Esophagus (tissue), 2 donors: ENCODE data around the gene AMZ2. TPM values are rescaled to one million over a fixed set of nuclear protein-coding genes. Genes with fewer than 3 reads are reported as not detected.
"Not testable (repeated sequence)": the region's sequence is repeated elsewhere in the genome, so short reads cannot be mapped to it uniquely, and the experiment has no call there.

Experiments
- H3K27ac ChIP-seq, 2 donors: one replicate each; pipeline ENCODE4 v1.5.1; 2013; ENCODE audit warnings: low read depth in 2 of 2, mild to moderate bottlenecking in 2 of 2, inconsistent platforms in 1 of 2, low read length in 1 of 2, moderate library complexity in 1 of 2
- H3K27me3 ChIP-seq, 2 donors: one replicate each; pipeline ENCODE4 v1.6.1; 2013; ENCODE audit warnings: low read length in 2 of 2, control low read depth in 1 of 2, mild to moderate bottlenecking in 1 of 2; ENCODE audit not compliant: insufficient read depth in 2 of 2, control insufficient read depth in 1 of 2
- H3K36me3 ChIP-seq, 2 donors: one replicate each; pipeline ENCODE4 v1.6.1; 2013; ENCODE audit warnings: low read length in 1 of 2; ENCODE audit not compliant: control insufficient read depth in 2 of 2, insufficient read depth in 2 of 2
- H3K4me1 ChIP-seq, 2 donors: one replicate each; pipeline ENCODE4 v1.6.1; 2013; ENCODE audit warnings: low read length in 1 of 2; ENCODE audit not compliant: control insufficient read depth in 2 of 2, insufficient read depth in 2 of 2
- H3K4me3 ChIP-seq, 2 donors: one replicate each; pipeline ENCODE4 v1.5.1; 2013; ENCODE audit warnings: low read length in 2 of 2, mild to moderate bottlenecking in 2 of 2, low read depth in 1 of 2, moderate library complexity in 1 of 2
- H3K9me3 ChIP-seq, 2 donors: one replicate each; pipeline ENCODE4 v1.6.1; 2013; ENCODE audit warnings: mild to moderate bottlenecking in 2 of 2, low read depth in 1 of 2, low read length in 1 of 2, moderate library complexity in 1 of 2; ENCODE audit not compliant: control insufficient read depth in 2 of 2, insufficient read depth in 1 of 2
- WGBS, 2 donors: extraction: QIAGEN DNeasy Blood & Tissue Kit; methylation state at CpG; one replicate each; pipeline ENCODE4 v1.1.7; 2013; 5-methylcytosine and 5-hydroxymethylcytosine counted together
- polyA plus RNA-seq, 2 donors: library from polyadenylated mRNA; stranded (reverse); fragments of 200-250 nt; gene quantifications; one replicate each; pipeline ENCODE4 v1.2.3, GENCODE V29; 2013
- donor health status: healthy with polysubstance abuse.
- donor health status: Bipolar disorder and iron deficiency.

The AMZ2 gene
- polyA plus RNA-seq, 2 donors = 32.2 to 37.7 TPM

DNA sequence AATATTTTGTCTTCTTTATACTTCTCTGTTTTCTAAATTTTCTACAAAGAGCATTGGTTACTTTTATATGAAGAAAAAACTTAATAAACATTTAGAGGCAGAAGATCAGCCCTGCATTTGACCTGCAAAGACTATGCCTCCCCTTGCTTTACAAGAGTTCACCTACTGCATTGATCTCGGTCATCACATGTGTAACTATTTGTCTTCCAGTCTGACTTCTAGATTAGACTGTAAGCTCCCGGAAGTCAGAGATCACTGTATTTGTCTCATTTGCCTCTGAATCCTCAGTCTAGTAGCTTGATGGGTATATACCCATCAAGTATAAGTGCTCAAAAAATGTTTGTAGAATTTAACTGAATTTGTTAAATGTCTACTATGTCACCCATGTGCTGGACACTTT lies 27.7 kb upstream of the AMZ2 start:
- not testable (repeated sequence) for H3K27ac ChIP-seq, H3K27me3 ChIP-seq, H3K9me3 ChIP-seq, H3K4me3 ChIP-seq, H3K4me1 ChIP-seq, H3K36me3 ChIP-seq
- 71 to 90% methylated on average over 2 of the region's 2 CpGs for WGBS, 2 donors

DNA sequence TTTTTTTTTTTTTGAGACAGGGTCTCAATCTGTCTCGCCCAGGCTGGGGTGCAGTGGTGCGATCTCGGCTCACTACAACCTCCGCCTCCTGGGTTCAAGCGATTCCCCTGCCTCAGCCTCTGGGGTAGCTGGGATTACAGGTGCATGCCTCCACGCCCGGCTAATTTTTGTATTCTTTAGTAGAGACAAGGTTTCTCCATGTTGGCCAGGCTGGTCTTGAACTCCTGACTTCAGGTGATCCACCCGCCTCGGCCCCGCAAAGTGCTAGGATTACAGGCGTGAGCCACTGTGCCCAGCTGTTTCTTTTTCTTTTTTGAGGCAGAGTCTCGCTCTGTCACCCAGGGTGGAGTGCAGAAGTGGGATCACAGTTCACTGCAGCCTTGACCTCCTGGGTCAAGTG lies 27.1 kb upstream of the AMZ2 start:
- H3K27ac ChIP-seq, H3K4me3 ChIP-seq, H3K9me3 ChIP-seq, H3K36me3 ChIP-seq, H3K4me1 ChIP-seq, H3K27me3 ChIP-seq: not testable (repeated sequence)
- WGBS, 2 donors = 93 to 96% methylated on average over 12 of the region's 12 CpGs

DNA sequence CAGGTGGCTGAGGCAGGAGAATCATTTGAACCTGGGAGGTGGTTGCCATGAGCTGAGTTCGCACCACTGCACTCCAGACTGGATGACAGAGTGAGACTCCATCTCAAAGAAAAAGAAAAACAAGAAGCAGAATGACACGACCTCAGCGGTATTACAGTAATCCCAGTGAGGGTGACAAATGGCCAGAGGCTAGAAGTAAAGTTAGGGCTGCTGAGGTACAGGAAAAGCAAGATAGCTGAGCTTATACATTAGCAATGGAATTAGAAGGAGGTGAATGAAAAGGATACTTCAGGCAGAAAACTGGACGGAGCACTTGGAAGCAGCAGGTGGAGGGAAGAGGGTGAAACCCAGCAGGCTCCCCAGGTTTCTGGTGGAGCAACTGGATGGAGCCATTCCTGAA lies 26.1 kb upstream of the AMZ2 start:
- Histone ChIP-seq H3K9me3 (no peaks in the 10 kb centered on the region), H3K4me1 (no peaks in the 10 kb centered on the region), H3K36me3 (no peaks in the 10 kb centered on the region), H3K27me3 (no peaks in the 10 kb centered on the region), H3K4me3 (no peak overlapping the region), H3K27ac (no peak overlapping the region)
- 64 to 81% methylated on average over 4 of the region's 4 CpGs for WGBS, 2 donors

DNA sequence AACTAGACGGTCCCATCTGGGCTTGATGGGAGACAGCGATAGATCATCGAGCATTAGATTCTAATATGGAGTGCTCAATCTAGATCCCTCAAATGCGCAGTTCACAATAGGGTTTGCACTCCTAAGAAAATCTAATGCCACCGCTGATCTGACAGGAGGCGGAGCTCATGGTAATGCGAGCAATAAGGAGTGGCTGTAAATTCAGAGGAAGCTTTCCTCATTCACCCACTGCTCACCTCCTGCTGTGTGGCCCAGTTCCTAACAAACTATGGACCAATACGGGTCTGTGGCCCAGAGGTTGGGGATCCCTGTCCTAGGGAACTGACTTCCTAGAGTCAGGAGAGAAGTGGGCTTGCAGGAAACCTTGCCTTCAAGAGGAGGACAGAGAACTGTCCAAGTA lies 25.2 kb upstream of the AMZ2 start:
- Histone ChIP-seq H3K36me3 (no peaks in the 10 kb centered on the region), H3K27me3 (no peaks in the 10 kb centered on the region), H3K4me3 (no peak overlapping the region), H3K4me1 (no peaks in the 10 kb centered on the region), H3K9me3 (no peaks in the 10 kb centered on the region), H3K27ac (peak overlapping the region in 1 of 2 donors; percentile 4)
- 85 to 94% methylated on average over 8 of the region's 8 CpGs for WGBS, 2 donors

DNA sequence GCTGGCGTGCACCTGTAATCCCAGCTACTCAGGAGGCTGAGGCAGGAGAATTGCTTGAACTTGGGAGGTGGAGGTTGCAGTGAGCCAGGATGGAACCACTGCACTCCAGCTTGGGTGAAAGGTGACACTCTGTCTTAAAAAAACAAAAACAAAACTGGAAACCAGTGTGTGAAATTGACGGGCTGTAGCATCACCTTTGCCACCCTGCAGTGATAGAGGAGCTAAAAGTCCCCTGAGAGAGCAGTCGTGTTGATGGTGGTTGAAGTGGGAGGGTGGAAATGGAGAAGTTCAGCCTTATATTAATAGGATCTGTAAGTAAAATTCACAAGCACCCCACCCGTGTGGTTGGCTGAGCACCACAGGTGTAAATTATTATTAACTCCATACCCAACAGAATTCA lies 22.8 kb upstream of the AMZ2 start:
- H3K36me3 ChIP-seq, H3K27ac ChIP-seq, H3K4me3 ChIP-seq, H3K9me3 ChIP-seq, H3K27me3 ChIP-seq, H3K4me1 ChIP-seq: not testable (repeated sequence)
- WGBS, 2 donors = 77 to 85% methylated on average over 4 of the region's 4 CpGs

DNA sequence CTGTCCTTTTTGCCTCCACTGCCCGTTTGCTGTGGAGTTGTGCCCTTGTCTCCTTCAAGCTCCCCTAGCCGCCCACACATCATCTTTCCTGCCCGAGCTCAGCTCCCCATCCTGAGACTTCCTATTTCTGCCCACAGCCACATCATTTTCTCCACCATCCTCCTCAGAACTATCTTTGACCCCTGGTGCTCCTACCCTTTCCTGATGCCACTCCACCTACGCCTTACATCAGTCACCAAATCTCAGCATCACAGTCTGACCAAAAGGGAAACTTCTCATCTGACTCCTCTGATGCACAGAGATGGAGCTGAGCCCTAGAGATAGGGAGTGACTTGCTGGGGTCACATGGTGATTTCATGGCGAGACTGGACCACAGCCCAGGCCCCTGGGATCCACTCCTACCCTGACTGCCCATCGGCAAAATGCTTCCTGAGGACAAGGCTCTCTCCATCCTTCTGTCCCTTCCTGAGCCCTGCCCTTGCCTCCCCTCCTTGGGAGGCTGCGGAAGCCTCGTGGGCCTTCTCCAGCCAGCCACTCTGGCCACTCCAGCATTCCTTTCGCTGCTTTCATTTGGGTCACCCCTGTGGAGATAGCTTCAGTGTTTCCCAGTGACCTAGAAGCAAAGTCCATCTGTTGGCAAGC lies 19.7 kb upstream of the AMZ2 start:
- not testable (repeated sequence) for H3K9me3 ChIP-seq, H3K4me3 ChIP-seq, H3K27me3 ChIP-seq, H3K36me3 ChIP-seq, H3K4me1 ChIP-seq
- peak overlapping the region in 1 of 2 donors; percentile 87 for H3K27ac ChIP-seq
- 85% methylated on average over 9 of the region's 9 CpGs for WGBS, 2 donors

DNA sequence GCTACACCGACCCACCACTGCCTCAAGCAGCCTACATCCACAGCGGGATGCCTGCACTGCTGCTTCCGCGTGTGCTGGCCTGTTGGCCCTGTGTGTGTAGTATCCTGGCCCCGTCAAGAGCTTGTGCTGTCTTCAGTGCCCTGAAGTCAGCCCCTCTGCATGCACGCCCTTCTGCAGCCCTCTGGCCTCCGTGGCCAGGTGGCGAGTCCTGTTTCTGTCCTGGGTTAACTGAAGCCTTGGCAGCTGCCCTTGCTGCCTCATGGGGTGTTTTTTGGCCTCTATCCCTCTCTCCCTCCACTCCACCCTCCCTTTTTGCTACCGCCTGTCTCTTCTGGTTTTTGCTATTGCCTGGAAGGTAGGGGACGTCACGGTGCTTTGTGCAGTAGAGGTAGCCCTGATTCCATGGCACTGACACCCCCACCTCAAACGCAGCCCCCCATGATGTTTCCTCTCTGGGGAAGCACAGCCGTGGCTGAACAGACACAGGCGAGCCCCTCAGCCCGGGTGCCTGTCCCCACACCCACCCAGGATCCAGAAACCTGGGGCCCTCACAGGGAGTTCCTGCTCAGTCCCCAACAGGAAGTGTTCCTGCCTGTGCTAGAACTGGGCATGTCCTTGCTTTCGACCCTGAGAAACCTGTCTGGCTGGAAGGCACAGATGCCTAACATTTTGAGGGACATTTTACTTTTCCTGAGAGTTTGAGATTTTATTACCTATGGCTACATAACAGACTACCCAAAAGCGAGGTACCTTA lies 18.8 kb upstream of the AMZ2 start:
- Histone ChIP-seq H3K27ac (peak overlapping the region; percentile 23 to 87), H3K4me3 (no peak overlapping the region), H3K4me1 (peaks cover 0 to 7% of the 10 kb centered on the region in 2 donors), H3K9me3 (no peaks in the 10 kb centered on the region), H3K36me3 (no peaks in the 10 kb centered on the region), H3K27me3 (no peaks in the 10 kb centered on the region)
- 58 to 69% methylated on average over 15 to 17 of the region's 17 CpGs for whole genome bisulfite sequencing, 2 donors

DNA sequence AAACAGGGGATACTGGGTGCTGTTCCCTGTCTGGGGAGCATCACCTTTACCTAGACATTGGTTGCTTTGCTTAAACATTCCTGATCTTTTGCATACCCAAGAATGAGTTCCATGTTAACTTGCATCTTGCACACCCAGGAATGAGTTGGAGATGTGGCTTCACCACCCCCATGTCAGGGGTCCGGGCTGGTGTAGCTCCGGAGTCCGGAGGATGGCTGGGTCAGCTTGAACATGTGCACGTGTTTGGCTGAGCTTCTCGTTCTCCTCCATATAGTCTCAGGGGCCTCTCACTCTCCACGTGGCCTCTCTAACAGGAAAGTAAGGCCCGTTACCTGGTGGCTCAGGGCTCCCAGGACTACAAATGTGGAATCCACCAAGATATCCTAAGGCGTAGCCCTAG lies 18.2 kb upstream of the AMZ2 start:
- Histone ChIP-seq H3K36me3 (no peaks in the 10 kb centered on the region), H3K9me3 (no peaks in the 10 kb centered on the region), H3K27me3 (no peaks in the 10 kb centered on the region), H3K27ac (no peak overlapping the region), H3K4me3 (no peak overlapping the region), H3K4me1 (peaks cover 0 to 7% of the 10 kb centered on the region in 2 donors)
- WGBS, 2 donors = 88 to 92% methylated on average over 8 of the region's 8 CpGs

DNA sequence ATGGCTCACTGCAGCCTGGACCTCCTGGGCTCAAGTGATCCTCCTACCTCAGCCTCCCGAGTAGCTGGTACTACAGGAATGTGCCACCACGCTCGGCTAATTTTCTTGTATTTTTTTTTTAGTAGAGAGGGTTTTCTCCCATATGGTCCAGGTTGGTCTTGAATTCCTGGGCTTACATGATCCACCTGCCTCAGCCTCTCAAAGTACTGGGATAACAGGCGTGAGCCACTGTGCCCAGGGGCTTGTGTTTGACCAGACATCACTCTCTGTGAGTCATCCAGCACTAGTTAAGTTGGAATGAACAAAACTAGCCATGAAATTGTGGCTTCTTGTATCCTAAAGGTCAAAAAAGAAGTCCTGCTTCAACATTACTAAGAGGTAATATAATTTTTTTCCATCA lies 16.7 kb upstream of the AMZ2 start:
- H3K27me3 ChIP-seq, H3K27ac ChIP-seq, H3K36me3 ChIP-seq, H3K4me3 ChIP-seq, H3K4me1 ChIP-seq, H3K9me3 ChIP-seq: not testable (repeated sequence)
- 91 to 92% methylated on average over 4 of the region's 4 CpGs for WGBS, 2 donors

DNA sequence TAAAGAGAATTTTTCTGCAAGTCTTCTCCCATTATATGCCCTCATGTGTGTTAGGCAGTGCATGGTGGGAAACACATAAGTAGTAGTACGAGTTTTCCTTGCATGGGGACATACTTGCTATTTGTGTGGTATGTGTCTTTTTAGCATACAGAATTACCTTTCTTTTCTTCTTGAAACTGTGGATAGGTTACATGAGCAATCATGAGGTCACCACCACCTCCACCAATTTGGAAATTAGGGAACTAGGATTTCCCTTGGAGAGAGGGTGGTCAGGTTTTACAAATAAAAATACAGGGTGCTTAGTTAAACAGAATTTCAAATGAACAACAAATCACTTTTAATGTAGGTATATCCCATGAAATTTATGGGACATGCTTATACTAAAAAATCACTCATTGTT lies 16.3 kb upstream of the AMZ2 start:
- 88 to 93% methylated on average over 1 of the region's 1 CpG for WGBS, 2 donors
- Histone ChIP-seq H3K27me3 (no peaks in the 10 kb centered on the region), H3K9me3 (no peaks in the 10 kb centered on the region), H3K27ac (no peak overlapping the region), H3K4me1 (peaks cover 0 to 7% of the 10 kb centered on the region in 2 donors), H3K36me3 (no peaks in the 10 kb centered on the region), H3K4me3 (no peak overlapping the region)
